NCI-H146 (cell line): ENCODE measurements around the gene SYNGR1.
A peak's percentile ranks its signal among the peaks of the same experiment; 100 is the strongest.

Experiments used
- DNase-seq: peaks from one replicate; lab custom pipeline; 2025; lab: John Stamatoyannopoulos, UW

The SYNGR1 gene

DNA sequence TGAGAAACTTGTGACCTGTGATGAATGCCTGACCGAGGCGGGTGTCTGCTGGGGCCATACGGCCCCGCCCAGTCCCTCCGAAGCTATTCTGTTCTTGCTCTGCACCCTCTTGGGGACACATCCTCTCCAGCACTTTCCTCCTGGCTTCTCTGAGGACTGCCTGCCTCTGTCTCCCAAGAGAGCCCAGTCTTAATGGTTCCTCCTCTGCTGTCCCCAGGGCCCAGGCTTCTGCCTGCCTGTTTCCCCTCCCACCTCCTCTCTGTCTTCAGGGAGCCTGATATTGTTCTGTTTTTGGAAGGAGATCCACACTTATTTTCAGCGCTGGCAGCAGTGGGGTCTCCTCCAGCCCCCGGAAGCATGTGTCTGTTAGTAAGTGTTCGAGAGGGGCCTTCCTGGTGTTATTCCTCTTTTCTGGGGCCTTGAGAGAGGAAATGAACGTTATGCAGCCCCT is 18.7 kb downstream of the SYNGR1 start:
- no peak for DNase-seq

DNA sequence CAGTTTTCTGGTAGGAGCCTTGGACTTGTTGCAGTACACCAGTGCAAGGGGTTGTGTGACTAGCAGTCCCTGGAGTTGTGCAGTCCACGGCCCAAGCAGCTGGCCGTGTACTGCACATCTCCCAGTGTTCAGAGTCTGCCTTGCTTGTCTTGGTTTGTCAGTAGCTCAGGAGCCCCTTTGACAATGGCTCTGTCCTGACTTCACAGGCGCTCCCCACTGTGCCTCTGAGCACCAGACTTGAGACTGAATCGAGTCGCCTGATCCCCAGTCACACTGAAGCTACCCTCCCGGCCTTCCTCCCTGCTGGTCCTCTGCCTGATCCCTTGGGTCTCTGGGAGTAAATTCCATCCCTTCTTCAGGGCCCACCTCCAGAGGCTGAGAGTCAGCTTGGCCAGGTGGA is 19.4 kb downstream of the SYNGR1 start:
- no peak for DNase-seq

DNA sequence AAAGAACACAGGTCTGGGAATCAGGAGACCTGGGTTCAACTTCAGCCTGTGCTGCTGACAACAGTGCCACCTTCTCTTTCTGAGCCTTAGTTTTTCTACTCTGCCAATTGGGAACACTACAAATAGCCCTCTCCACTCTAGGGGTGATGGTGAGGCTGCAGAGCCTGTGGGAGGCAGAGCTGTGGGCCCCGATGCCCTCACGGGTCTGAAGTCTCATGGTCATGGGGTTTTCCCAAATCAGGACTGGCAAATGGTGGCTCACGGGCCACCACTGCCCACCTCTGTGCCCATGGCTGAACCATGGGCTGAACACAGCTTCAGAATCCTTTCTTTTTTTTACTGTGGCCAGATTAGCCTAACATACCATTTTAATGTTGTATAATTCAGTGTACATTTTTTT is 19.8 kb downstream of the SYNGR1 start:
- DNase-seq: no peak

DNA sequence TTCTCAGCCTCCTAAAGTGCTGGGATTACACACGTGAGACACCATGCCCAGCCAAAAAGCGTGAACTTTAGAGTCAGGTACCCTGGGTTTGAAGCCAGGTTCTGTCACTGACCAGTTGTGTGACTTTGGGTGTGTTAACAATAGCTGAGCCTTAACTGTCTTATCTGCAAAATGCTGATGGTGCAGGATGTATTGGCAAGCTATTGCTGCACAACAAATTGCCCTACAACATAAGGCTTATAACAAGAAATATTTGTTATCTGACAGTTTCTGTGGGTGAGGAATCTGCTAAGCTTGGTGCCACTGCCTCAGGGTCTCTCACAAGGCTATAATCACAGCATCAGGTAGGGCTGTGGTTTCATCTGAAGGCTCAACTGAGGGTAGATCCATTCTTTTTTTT is 21.9 kb downstream of the SYNGR1 start:
- no peak for DNase-seq

DNA sequence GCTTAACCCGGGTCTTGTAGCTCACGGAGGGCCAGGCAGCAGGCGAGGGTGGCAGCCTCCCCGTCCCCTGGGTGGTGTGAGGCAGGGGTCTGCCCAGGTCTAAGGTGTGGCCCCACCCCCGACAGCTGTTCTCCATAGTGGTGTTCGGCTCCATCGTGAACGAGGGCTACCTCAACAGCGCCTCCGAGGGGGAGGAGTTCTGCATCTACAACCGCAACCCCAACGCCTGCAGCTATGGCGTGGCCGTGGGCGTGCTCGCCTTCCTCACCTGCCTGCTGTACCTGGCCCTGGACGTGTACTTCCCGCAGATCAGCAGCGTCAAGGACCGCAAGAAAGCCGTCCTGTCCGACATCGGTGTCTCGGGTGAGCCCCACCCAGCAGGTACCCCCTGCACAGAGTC is 24.4 kb downstream of the SYNGR1 start:
- DNase-seq: no peak

DNA sequence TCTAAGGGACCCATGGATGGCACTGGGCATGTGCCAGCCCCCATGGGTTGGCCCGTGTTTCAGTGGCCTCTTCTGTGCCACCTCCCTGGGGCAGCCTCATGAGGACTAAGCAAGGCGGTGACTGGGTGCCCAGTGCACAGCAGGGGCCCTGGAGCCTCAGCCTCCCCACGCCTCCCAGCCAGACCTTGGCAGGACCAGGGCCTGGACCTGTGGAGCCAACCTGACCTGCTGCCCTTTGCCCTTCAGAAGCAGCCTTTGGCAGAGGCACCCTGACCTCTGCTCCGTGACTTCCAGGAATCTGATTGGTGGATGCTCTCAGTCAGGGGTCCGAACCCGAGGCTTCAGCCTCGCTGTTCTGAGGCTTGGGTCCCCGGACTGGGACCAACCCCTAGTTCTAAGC is 25.0 kb downstream of the SYNGR1 start:
- no peak for DNase-seq

DNA sequence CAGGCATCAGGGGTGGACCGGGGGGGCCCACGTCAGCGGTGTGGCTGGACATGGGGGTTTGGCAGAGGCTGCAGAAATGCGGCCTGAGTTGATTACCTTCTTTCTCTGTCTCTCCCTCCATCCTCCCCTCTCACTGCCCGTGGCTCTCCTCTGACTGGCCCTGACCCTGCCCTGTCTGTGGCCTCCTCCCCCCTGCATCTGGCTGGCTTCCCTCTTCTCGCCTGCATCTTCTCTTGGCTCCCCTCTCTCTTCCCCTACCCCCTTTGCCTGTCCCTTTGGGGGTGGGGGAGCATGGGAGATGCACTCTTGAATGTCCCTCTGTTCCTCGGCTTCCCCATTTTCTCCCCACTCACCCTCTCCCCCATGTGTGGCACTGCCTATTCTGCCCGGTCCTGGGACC is 25.9 kb downstream of the SYNGR1 start:
- no peak for DNase-seq

DNA sequence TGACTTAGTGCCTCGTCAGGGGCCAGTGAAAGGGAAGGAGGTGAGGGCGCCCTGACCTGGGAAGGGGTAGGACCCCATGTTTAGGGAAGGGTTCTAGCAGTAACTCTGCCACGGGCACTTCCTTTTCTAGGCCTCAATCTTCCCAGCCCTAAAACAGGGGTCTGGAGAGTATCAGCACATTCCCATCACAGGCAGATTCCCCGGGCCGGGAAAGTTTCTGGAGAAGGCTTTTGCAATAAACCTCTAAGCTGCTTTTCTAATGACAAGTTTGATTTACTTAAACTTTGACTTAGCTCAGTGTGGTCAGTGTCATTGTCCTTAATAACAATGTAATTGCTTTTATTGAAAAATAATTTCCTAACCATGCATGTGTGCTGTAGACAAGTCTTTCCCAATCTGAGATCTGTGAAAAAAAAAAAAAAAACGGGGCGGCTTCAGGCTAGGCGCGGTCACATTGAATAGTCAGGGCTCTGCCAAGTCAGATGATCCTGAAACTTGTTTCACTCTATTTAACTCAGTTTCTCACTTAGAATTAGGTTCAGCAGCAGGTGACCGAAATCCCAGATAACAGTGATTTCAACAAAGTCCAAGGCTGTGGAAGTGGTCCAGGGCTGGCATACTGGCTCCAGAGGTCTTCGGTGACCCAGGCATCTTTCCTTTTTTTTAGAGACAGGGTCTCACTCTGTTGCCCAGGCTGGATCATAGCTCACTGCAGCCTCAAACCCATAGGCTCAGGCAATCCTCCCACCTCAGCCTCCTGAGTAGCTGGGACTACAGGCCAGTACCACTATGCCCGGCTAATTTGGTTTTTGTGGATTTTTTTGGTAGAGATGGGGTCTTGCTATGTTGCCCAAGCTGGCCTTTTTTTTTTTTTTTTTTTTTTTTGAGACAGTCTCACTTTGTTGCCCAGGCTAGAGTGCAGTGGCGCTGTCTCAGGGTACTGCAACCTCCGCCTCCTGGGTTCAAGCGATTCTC is 30.3 kb downstream of the SYNGR1 start:
- no peak for DNase-seq

DNA sequence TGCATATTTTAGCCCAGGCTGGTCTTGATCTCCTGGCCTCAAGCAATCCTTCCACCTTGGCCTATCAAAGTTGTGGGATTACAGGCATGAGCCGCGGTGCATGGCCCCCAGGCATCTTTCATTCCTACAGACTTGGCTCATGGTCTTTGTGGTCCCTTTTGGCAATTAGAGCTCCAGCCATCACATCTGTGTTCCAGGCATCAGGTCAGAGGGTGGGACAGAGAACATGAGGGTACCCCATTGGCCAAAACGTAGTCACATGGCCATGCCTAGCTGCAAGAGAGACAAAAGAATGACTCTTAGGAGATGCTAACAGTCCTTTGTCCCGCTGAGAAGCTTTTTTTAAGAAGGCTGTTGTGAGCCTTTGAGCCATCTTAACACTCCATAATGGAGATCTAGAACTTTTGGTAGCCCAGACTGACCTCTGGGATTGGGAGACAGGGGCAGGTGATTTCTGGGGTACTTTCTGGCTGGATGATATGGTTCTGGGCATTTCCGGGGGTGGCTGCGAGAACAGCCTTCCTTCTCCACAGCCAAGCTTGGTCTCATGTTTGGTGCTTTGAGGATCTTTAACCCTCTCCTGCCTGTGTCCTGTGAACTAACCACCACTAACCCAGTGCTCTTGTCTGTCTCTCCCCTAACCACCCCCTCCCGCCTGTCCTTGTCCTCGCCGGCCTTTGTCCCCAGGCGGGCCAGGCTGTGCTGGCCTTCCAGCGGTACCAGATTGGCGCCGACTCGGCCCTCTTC is 31.4 kb downstream of the SYNGR1 start:
- no peak for DNase-seq

DNA sequence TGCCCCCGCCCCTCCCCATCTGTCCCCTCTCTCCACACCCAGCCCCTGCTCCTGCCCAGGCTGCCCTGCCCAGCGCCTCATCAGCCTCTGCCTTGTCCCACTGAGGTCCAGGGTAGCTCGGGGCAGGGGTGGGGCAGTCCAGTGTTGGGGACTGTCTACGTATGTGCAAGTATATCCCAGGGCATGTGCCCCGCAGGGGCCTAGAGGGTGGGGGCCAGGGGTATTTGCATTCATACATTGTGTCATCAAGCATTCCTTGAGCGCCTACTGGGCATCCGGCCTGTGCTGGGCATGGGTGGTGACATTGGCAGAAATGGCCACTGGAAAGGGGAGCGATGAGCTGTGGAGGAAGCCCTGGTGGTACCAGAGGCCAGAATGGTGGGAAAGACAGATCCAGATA is 32.1 kb downstream of the SYNGR1 start:
- DNase-seq: no peak

DNA sequence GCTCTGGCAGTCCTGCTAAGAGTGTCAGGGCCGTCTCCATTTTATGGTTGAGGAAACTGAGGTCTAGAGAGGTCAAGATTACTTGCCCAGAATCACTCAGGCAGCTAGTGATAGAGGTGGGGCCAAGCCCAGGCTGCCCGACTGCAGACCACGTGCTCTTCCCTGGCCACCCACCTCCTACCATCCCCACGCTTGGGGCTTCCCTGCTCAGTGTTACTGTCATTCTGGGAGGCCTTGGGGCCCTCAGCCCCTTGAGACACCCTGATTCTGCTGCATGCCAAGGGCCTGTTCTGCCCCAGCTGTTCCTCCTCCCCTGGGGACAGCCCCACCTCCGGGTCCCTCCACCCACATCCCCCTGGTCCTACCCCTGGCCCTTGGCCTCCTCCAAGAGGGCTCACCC is 32.6 kb downstream of the SYNGR1 start:
- no peak for DNase-seq

DNA sequence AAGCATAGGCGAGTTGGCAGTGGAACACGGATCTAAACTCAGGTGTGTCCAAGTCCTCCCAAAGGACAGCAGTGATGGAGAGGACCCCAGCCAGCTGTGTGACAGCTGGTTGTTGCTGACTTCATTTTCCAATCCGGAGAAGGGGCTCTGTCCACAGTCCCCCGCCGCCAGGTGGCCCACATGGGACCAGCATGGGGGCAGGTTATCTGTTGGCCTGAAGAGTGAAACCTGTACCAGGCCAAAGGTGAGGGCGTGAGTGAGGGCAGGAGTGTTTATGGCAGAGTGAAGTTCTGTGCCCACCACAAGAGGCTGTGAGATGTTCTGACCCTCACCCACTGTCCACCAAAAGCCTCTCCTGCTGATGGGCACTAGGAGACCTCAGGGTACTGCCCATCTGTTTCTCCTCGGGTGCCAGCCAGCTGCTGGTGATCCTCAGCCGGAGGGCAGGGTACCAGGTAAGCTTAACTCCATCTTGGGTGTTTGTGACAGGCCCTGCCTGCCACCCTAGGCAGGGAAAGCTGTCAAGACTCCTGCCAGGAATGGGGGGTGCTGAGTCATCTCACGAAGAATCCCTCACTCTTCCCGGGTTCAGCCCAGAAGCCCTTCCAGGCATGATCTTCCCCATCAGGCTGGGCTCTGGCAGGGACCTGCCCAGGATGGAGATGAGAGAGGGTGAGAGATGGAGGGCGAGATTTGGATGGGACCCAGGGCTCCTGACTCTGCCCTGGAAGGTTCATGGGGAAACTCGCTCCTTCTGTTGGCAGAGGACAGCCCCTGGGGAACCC is 34.2 kb downstream of the SYNGR1 start:
- no peak for DNase-seq

DNA sequence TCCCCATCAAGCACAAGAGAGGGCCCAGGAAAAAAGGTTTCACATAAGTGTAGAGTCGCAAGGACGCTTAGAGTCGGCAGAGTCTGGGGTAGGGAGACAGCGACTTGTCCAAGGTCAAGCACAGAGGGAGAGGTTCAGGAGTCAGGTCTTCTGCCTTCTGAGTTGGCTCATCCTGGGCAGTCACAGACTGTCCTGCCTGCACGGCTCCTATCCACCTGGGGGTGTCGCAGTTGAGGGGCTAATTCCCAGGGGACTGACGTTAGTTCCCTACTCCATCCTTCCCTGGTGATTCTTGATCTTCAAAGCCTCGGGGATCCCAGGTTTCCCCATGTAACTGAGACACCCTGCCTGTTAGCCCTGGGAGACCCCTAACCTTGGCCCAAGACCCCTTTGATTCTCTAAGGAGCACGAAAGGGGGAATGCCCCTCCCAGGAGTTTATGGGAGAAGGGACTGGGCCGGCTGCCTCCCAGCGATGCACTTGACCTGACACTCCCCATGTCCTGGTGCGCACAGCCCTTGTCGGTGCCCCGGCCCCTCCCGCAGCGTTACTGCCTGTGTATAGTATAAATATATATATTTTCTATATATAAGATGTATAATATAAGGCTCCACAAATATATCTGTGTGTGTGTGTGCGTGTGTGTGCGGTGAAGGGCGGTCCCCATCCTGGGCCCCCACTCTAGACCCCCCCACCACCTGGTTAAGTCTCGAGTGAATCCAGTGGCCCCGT is 35.1 kb downstream of the SYNGR1 start:
- no peak for DNase-seq

DNA sequence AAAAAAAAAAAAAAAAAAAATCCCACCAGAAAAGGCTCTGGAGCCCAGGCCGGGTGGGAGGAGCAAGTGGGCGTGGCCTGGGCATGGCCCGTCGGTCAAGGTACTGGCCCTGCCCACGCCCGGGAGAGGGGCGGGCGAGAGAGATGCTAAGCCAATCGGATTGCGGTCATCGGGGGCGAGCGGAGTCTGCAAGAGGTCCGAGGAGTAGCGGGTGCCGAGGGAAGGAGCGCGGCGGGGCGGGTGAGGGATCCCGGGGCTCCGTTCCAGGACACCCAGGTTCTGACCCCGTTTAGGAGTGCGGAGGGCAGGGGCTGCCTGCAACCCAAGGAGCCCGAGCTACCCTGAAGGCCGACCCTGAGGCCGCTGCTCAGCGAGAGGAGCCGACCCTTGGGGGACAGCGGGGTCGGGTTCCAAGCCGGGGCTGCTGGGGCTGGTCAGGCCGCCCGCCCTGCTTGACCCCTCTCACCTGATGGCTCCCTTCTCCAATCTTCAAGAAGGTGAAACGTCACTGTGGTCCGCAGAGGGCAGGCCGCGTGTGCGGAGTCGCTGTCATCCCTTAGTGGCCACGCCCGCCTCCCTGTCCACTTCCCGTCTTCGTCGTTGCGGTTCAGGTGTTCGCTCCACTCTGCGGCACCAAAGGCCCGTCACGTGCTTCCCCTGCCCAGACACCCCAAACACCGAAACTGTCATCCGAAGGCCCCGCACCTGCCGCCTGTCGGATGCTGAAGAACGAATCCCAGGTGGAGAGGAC is 38.6 kb downstream of the SYNGR1 start:
- DNase-seq: peak; percentile 91

DNA sequence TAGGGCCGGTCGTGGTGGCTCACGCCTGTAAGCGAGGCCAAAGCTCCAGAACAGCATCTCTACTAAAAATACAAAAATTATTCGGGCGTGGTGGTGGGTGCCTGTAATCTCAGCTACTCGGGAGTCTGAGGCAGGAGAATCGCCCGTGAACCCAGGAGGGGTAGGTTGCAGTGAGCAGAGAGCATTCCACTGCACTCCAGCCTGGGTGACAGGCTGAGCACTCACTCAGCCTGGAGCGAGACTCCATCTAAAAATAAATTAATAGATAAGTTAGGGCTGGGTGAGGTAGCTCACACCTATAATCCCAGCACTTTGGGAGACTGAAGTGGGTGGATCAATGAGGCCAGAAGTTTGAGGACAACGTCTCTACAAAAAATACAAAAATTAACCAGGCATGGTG is 39.6 kb downstream of the SYNGR1 start:
- no peak for DNase-seq

DNA sequence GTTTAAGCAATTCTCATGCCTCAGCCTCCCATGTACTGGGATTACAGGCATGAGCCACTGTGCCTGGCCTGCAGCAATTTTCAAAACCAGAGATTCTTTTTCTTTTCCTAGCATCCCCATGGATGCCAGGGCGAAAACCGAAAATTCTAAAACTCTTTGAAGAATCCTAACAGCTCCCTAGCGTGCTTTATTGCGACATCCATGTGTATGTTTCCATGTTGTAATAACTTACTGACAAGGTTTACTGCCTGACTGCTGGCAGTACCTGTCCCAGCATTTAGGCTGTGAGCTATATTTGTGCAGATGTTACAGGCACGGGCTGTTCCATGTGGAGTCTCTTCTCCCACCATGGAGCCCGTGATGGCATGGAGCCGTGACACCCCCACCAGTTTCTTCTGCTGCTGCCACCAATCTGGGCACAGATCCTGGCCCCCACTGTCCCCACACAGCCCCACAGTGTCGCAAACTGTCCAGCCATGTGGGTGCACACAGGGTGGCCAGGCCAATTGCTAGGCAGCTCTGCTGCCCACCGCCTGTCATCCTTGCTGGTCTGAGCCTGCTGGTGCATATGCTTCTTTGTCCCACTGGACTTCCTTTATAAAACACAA is 42.7 kb downstream of the SYNGR1 start:
- DNase-seq: no peak

DNA sequence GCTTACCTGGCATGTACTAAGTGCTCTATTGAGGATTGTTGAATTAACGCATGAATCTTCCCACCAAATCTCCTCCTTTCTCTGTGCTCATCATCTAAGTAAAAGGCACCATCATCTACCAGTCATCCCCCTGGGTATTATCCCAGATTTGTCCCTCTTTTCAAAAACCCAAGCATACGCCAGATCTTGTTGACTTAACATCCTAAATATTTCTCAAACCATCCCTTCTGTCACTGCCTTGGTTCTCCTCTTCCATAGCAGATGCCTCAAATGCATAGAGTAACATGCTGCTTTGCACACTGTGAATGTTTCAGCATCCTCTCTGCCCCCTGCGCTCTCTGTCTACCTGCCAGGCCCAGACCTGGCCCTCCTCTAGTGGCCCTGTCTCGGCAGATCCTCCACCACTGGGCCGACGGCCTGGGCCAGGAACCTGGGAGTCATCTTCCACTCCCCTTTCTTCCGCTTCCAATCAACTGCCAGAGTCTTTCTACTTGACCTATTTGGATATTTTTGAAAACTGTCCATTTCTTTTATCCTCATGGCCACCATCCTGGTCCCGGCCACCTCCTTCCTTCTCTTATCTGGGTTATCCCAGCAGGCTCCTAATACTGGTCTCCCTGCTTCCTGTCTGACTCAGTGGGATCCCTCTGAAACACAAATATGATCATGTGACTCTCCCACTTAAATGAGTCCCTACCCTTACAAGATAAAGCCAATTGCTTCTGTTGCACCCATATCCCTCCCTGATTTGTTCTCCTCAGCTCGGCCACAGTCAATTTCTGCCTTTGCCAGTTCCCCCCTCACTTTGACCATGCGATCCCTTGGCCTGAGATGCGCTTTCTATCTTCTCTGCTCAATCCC is 46.4 kb downstream of the SYNGR1 start:
- DNase-seq: no peak

DNA sequence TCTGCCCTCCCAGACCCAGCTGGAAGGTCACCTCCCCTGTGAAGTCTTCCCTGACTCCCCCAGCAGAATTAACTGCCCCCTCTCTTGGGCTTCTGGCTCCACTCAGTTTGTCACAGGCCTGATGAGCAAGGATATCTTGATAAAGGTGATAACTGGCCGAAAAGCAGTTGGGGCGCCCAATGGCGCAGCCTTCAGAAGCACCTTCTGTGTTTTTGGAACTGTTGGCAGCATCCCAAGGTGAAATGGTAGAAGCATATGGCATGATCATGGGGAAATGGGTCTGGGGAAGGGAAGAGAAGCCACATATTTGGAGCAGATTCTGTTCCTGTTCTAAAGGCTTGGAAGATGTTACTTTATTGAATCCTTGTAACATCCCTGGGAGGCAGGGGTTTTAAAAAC is 47.0 kb downstream of the SYNGR1 start:
- no peak for DNase-seq

DNA sequence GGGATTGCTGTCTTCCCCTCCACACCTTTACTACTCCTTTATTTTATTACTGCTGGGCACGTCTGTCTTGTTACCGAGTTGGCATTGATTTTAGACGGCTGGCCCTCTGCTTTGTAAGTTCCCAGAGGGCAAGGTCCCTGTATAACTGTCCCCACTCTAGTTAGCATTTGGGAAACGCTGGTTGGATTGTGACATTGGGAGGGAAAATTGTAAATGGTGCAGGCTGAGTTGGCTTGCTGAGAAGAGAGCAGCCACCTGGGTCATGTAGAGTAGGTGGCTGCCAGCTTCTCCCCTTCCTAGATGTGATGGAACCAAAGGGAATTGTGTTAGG is 51.5 kb downstream of the SYNGR1 start:
- no peak for DNase-seq
